WTC11 (cell line): ENCODE measurements around the gene SPAST. TPM values are rescaled to one million over a fixed set of nuclear protein-coding genes. Genes with fewer than 3 reads are reported as not detected.

Experiments
- ATAC-seq: fragments of 200-7000 bp; cut with Tn5 transposase; 2 replicates; pipeline ENCODE4 v1.10.0; 2021; ENCODE audit warnings: mild to moderate bottlenecking, moderate library complexity
- CTCF ChIA-PET: fragments of 300-600 bp; sonication (Branson Sonifier 250); formaldehyde crosslinking; loops from one replicate; lab custom pipeline; 2021; ENCODE audit warnings: antibody characterized with exemption; lab: Charles Lee
- POLR2A ChIA-PET: fragments of 350-600 bp; sonication (Branson Sonifier 250); formaldehyde crosslinking; loops from one replicate; lab custom pipeline; 2021; ENCODE audit warnings: antibody characterized with exemption; lab: Charles Lee
- DNase-seq: peaks from one replicate; pipeline ENCODE4 v3.0.0; 2021; ENCODE audit warnings: low spot score
- H3K27ac Mint-ChIP-seq: 2 replicates; pipeline ENCODE4 v1.8.0; 2021; ENCODE audit warnings: mixed read lengths
- H3K27me3 Mint-ChIP-seq: 2 replicates; pipeline ENCODE4 v1.8.0; 2021; ENCODE audit warnings: low read depth, mild to moderate bottlenecking, moderate library complexity, mixed read lengths
- H3K36me3 Mint-ChIP-seq: 2 replicates; pipeline ENCODE4 v1.8.0; 2021; ENCODE audit warnings: mixed read lengths
- H3K4me1 Mint-ChIP-seq: 2 replicates; pipeline ENCODE4 v1.8.0; 2022; ENCODE audit warnings: mixed read lengths
- H3K4me3 Mint-ChIP-seq: 2 replicates; pipeline ENCODE4 v1.8.0; 2021; ENCODE audit warnings: mild to moderate bottlenecking, moderate library complexity, mixed read lengths
- H3K9me3 Mint-ChIP-seq: 2 replicates; pipeline ENCODE4 v1.8.0; 2021; ENCODE audit warnings: mixed read lengths
- FOXK1 ChIP-seq: sonication (generic); formaldehyde crosslinking; IDR thresholded peaks from 2 replicates; pipeline ENCODE4 v1.8.0; 2022; ENCODE audit warnings: mild to moderate bottlenecking, moderate library complexity, missing genetic modification reagents
- FOXP1 ChIP-seq: sonication (generic); formaldehyde crosslinking; IDR thresholded peaks from 2 replicates; pipeline ENCODE4 v1.8.0; 2022; ENCODE audit warnings: missing genetic modification reagents, mild to moderate bottlenecking, moderate library complexity, borderline replicate concordance
- IRF1 ChIP-seq: sonication (generic); formaldehyde crosslinking; IDR thresholded peaks from 2 replicates; pipeline ENCODE4 v1.8.0; 2023; ENCODE audit warnings: missing genetic modification reagents
- JAZF1 ChIP-seq: fragments of 250-450 bp; sonication (Bioruptor Pico); IDR thresholded peaks from 2 replicates; pipeline ENCODE4 v1.9.0; 2021; ENCODE audit warnings: moderate library complexity, mild to moderate bottlenecking, inconsistent platforms
- MAX ChIP-seq: sonication (generic); formaldehyde crosslinking; IDR thresholded peaks from 2 replicates; pipeline ENCODE4 v1.8.0; 2022; ENCODE audit warnings: mild to moderate bottlenecking, missing genetic modification reagents
- NFE2L1 ChIP-seq: sonication (generic); formaldehyde crosslinking; IDR thresholded peaks from 2 replicates; pipeline ENCODE4 v1.8.1; 2023; ENCODE audit warnings: missing genetic modification reagents
- NFYB ChIP-seq: sonication (generic); formaldehyde crosslinking; conservative IDR thresholded peaks from 2 replicates; pipeline ENCODE4 v1.8.0; 2022; ENCODE audit warnings: low read depth, missing genetic modification reagents
- NR1H2 ChIP-seq: sonication (generic); formaldehyde crosslinking; IDR thresholded peaks from 2 replicates; pipeline ENCODE4 v1.9.0; 2021; ENCODE audit warnings: mild to moderate bottlenecking, moderate library complexity, missing genetic modification reagents
- RORB ChIP-seq: fragments of 250-450 bp; sonication (Bioruptor Pico); IDR thresholded peaks from 2 replicates; pipeline ENCODE4 v1.9.0; 2021; ENCODE audit warnings: mild to moderate bottlenecking
- TEAD4 ChIP-seq: sonication (generic); formaldehyde crosslinking; IDR thresholded peaks from 2 replicates; pipeline ENCODE4 v1.8.0; 2022; ENCODE audit warnings: mild to moderate bottlenecking, missing genetic modification reagents
- ZBTB21 ChIP-seq: sonication (generic); formaldehyde crosslinking; IDR thresholded peaks from 2 replicates; pipeline ENCODE4 v1.8.1; 2023; ENCODE audit warnings: mild to moderate bottlenecking, missing genetic modification reagents, borderline replicate concordance
- ZBTB43 ChIP-seq: sonication (generic); formaldehyde crosslinking; IDR thresholded peaks from 2 replicates; pipeline ENCODE4 v1.8.1; 2023; ENCODE audit warnings: mild to moderate bottlenecking, missing genetic modification reagents
- ZNF138 ChIP-seq: sonication (generic); formaldehyde crosslinking; conservative IDR thresholded peaks from 2 replicates; pipeline ENCODE4 v1.8.1; 2022; ENCODE audit warnings: mild to moderate bottlenecking, moderate library complexity, missing genetic modification reagents
- ZNF512 ChIP-seq: sonication (generic); formaldehyde crosslinking; IDR thresholded peaks from 2 replicates; pipeline ENCODE4 v1.8.1; 2022; ENCODE audit warnings: missing genetic modification reagents, borderline replicate concordance
- ZNF671 ChIP-seq: fragments of 250-450 bp; sonication (Bioruptor Pico); IDR thresholded peaks from 2 replicates; pipeline ENCODE4 v1.8.0; 2021; ENCODE audit warnings: mild to moderate bottlenecking
- total RNA-seq: library from RNA; stranded (reverse); gene quantifications from 3 replicates; pipeline ENCODE4 v1.2.3, GENCODE V29; 2021
- TF ChIP-seq, protein P1 (sequence below): sonication (generic); formaldehyde crosslinking; IDR thresholded peaks from 2 replicates; pipeline ENCODE4 v1.8.1; 2023; ENCODE audit warnings: mild to moderate bottlenecking, missing genetic modification reagents, moderate library complexity
- TF ChIP-seq, protein P2 (sequence below): sonication (generic); formaldehyde crosslinking; IDR thresholded peaks from 2 replicates; pipeline ENCODE4 v1.8.1; 2022; ENCODE audit warnings: mild to moderate bottlenecking, moderate library complexity, missing genetic modification reagents
- TF ChIP-seq, protein P3 (sequence below): sonication (generic); formaldehyde crosslinking; conservative IDR thresholded peaks from 2 replicates; pipeline ENCODE4 v1.8.1; 2022; ENCODE audit warnings: mild to moderate bottlenecking, missing genetic modification reagents
- TF ChIP-seq, protein P4 (sequence below): fragments of 250-450 bp; sonication (Bioruptor Pico); IDR thresholded peaks from 2 replicates; pipeline ENCODE4 v1.9.0; 2021; ENCODE audit warnings: mild to moderate bottlenecking, borderline replicate concordance
- TF ChIP-seq, protein P5 (sequence below): sonication (generic); formaldehyde crosslinking; IDR thresholded peaks from 2 replicates; pipeline ENCODE4 v1.8.1; 2022; ENCODE audit warnings: low read depth, mild to moderate bottlenecking, moderate library complexity, missing genetic modification reagents, borderline replicate concordance
- TF ChIP-seq, protein P6 (sequence below): fragments of 250-450 bp; sonication (Bioruptor Pico); IDR thresholded peaks from 2 replicates; pipeline ENCODE4 v1.9.0; 2021; ENCODE audit warnings: moderate library complexity, mild to moderate bottlenecking, inconsistent platforms, borderline replicate concordance

Gene SPAST
- total RNA-seq, 1 experiment from 2014 or later = 28.4 TPM

GRCh38 chr2:32168513-32168912, 105.2 kb downstream of the SPAST start (continued):
- TF ChIP-seq ZBTB43 (CRISPR knock-in tag) = no peak
- no peak for TF ChIP-seq JAZF1 (CRISPR knock-in tag)
- TF ChIP-seq NFYB (CRISPR knock-in tag) = no peak
- TF ChIP-seq, protein P1, sequence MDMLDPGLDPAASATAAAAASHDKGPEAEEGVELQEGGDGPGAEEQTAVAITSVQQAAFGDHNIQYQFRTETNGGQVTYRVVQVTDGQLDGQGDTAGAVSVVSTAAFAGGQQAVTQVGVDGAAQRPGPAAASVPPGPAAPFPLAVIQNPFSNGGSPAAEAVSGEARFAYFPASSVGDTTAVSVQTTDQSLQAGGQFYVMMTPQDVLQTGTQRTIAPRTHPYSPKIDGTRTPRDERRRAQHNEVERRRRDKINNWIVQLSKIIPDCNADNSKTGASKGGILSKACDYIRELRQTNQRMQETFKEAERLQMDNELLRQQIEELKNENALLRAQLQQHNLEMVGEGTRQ (CRISPR knock-in tag) = no peak
- TF ChIP-seq, protein P2, sequence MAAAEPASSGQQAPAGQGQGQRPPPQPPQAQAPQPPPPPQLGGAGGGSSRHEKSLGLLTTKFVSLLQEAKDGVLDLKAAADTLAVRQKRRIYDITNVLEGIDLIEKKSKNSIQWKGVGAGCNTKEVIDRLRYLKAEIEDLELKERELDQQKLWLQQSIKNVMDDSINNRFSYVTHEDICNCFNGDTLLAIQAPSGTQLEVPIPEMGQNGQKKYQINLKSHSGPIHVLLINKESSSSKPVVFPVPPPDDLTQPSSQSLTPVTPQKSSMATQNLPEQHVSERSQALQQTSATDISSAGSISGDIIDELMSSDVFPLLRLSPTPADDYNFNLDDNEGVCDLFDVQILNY (CRISPR knock-in tag) = no peak
- TF ChIP-seq TEAD4 (CRISPR knock-in tag) = no peak
- TF ChIP-seq, protein P3, sequence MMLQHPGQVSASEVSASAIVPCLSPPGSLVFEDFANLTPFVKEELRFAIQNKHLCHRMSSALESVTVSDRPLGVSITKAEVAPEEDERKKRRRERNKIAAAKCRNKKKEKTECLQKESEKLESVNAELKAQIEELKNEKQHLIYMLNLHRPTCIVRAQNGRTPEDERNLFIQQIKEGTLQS (CRISPR knock-in tag) = no peak
- TF ChIP-seq, protein P4, sequence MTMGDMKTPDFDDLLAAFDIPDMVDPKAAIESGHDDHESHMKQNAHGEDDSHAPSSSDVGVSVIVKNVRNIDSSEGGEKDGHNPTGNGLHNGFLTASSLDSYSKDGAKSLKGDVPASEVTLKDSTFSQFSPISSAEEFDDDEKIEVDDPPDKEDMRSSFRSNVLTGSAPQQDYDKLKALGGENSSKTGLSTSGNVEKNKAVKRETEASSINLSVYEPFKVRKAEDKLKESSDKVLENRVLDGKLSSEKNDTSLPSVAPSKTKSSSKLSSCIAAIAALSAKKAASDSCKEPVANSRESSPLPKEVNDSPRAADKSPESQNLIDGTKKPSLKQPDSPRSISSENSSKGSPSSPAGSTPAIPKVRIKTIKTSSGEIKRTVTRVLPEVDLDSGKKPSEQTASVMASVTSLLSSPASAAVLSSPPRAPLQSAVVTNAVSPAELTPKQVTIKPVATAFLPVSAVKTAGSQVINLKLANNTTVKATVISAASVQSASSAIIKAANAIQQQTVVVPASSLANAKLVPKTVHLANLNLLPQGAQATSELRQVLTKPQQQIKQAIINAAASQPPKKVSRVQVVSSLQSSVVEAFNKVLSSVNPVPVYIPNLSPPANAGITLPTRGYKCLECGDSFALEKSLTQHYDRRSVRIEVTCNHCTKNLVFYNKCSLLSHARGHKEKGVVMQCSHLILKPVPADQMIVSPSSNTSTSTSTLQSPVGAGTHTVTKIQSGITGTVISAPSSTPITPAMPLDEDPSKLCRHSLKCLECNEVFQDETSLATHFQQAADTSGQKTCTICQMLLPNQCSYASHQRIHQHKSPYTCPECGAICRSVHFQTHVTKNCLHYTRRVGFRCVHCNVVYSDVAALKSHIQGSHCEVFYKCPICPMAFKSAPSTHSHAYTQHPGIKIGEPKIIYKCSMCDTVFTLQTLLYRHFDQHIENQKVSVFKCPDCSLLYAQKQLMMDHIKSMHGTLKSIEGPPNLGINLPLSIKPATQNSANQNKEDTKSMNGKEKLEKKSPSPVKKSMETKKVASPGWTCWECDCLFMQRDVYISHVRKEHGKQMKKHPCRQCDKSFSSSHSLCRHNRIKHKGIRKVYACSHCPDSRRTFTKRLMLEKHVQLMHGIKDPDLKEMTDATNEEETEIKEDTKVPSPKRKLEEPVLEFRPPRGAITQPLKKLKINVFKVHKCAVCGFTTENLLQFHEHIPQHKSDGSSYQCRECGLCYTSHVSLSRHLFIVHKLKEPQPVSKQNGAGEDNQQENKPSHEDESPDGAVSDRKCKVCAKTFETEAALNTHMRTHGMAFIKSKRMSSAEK (CRISPR knock-in tag) = no peak
- TF ChIP-seq FOXK1 = no peak
- no peak for TF ChIP-seq ZNF671 (CRISPR knock-in tag)

GRCh38 chr2:32172870-32173269, 109.5 kb downstream of the SPAST start:
- Mint-ChIP-seq H3K9me3 (no peaks in the 10 kb centered on the region), H3K27me3 (no peaks in the 10 kb centered on the region), H3K4me3 (no peak overlapping the region), H3K27ac (peak overlapping the region; percentile 10; the same call in 1 of the 2 replicates), H3K4me1 (no peaks in the 10 kb centered on the region), H3K36me3 (peaks cover 26% of the 10 kb centered on the region)
- POLR2A ChIA-PET = interaction anchor here (0.7 kb wide), 1 partner anchor 537 kb away, joined by 4 read pairs; no protein-coding TSS in a partner anchor
- ATAC-seq = no peak
- CTCF ChIA-PET = no interaction called here
- DNase-seq = no peak
- no peak for TF ChIP-seq RORB (CRISPR knock-in tag)
- TF ChIP-seq ZNF138 (CRISPR knock-in tag) = no peak
- TF ChIP-seq MAX (CRISPR knock-in tag) = no peak
- TF ChIP-seq NFE2L1 = no peak
- TF ChIP-seq ZBTB43 (CRISPR knock-in tag) = no peak
- no peak for TF ChIP-seq IRF1
- TF ChIP-seq NR1H2 (CRISPR knock-in tag) = no peak
- TF ChIP-seq ZNF512 = no peak
- TF ChIP-seq, protein P2 (CRISPR knock-in tag) = no peak
- TF ChIP-seq, protein P5, sequence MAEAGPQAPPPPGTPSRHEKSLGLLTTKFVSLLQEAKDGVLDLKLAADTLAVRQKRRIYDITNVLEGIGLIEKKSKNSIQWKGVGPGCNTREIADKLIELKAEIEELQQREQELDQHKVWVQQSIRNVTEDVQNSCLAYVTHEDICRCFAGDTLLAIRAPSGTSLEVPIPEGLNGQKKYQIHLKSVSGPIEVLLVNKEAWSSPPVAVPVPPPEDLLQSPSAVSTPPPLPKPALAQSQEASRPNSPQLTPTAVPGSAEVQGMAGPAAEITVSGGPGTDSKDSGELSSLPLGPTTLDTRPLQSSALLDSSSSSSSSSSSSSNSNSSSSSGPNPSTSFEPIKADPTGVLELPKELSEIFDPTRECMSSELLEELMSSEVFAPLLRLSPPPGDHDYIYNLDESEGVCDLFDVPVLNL (CRISPR knock-in tag) = no peak
- TF ChIP-seq TEAD4 (CRISPR knock-in tag) = no peak
- TF ChIP-seq ZBTB21 = no peak
- TF ChIP-seq, protein P6, sequence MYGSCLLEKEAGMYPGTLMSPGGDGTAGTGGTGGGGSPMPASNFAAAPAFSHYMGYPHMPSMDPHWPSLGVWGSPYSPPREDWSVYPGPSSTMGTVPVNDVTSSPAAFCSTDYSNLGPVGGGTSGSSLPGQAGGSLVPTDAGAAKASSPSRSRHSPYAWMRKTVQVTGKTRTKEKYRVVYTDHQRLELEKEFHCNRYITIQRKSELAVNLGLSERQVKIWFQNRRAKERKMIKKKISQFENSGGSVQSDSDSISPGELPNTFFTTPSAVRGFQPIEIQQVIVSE = no peak
- TF ChIP-seq FOXP1 = no peak
